ENCODE data around the gene HOOK1.

DNA sequence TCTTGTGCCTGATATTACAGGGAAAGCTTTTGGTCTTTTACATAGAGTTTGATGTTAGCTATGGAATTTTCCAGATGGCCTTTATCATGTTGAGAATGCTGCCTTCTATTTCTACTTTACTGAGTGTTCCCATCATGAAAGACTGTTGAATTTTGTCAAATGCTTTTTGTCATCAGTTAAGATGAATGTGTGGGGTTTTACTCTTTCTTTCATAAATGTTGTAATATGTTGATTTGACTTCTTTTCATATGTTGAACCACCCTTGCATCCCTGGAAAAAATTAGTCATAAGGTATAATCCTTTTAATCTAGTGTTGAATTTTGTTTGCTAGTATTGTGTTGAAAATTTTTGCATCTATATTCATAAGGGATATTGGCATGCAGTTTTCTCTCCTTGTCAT is 16.1 kb upstream of the HOOK1 start:
- TF ChIP-seq EZH2 (optimal IDR thresholded peaks at IDR 0.05; ENCODE audit: low read depth, low read length), result no peak
- no peak for TF ChIP-seq CTCF (IDR thresholded peaks at IDR 0.05; ENCODE audit: low read length)
- no peak for TF ChIP-seq EZH2phosphoT487 (IDR thresholded peaks at IDR 0.05; ENCODE audit: low read length)
